NCI-H82 (cell line): ENCODE measurements around the gene FBXW2.

ENCODE experiments used
- DNase-seq: peaks from one replicate; lab custom pipeline; 2025; lab: John Stamatoyannopoulos, UW

The FBXW2 gene

DNA sequence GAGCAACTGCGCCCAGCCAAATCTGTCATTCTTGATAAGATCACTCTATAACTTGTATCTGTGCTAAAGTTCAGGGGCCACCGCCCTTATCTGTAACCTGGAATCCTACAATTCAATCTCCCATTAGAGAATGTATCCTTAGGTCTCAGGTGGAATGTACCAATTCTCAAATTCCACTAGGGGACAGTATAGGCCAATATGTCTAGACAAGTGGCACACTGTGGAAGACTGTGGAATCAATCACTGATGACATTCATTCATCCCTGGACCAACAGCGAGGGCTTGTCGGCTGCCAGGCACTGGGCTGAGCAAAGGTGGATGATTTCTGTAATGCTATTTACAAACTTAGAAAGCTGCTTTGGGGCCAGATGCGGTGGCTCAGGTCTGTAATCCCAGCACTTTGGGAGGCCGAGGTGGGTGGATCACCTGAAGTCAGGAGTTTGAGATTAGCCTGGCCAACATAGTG, 50.2 kb downstream of the FBXW2 start:
- DNase-seq: peak; percentile 80

DNA sequence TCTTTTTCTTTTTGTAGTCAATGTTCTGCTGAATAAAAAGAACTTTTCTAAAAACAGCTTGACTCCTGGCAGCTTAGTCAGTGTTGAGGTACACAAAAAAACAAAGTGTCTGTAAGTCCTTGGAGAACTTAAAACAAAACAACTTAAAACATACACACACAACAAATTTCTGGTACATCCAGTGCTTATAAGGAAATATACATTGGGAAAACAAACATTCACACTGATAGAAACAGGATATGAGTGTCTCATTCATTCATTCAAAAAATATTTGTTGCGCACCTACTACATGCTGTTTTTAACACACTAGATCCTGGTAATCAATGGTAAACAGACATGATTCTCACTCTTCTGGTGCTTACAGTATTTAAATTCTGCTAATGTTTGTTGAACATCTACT, 51.5 kb downstream of the FBXW2 start:
- no peak for DNase-seq

DNA sequence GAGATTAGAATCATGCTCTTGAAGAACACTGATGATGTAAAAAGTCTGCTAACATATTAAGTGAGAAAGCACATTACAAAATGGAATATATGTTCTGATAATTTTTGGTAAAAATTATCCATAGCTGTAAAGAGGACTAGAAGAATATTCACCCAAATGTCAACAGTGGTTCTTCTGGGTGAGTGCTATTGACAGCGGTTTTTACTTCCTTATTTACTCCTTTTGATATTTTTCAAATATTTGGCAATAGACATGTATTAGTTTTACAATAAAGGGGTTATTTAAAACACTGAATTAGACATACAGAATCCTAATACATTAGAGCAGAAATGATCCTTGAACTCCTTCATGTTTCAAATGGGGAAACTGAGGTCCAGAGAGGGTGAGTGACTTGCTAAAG, 52.0 kb downstream of the FBXW2 start:
- no peak for DNase-seq

DNA sequence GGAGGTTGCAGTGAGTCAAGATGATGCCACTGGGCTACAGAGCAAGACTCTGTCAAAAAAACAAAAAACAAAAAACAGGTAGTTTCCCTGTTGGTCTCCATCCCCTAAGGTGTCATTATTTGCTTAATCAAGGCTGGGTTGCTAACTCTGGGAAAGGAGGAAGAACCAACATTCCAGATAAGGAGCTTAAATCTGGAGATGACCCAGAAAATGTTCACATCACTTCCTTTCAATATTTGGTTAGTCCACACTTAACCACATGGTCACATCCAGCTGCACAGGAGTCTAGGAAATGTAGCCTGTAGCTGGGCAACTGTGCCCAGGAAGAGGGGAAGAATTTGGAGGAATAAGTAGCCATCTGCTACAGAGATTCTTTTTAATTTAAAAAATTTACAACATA, 53.1 kb downstream of the FBXW2 start:
- DNase-seq: no peak

DNA sequence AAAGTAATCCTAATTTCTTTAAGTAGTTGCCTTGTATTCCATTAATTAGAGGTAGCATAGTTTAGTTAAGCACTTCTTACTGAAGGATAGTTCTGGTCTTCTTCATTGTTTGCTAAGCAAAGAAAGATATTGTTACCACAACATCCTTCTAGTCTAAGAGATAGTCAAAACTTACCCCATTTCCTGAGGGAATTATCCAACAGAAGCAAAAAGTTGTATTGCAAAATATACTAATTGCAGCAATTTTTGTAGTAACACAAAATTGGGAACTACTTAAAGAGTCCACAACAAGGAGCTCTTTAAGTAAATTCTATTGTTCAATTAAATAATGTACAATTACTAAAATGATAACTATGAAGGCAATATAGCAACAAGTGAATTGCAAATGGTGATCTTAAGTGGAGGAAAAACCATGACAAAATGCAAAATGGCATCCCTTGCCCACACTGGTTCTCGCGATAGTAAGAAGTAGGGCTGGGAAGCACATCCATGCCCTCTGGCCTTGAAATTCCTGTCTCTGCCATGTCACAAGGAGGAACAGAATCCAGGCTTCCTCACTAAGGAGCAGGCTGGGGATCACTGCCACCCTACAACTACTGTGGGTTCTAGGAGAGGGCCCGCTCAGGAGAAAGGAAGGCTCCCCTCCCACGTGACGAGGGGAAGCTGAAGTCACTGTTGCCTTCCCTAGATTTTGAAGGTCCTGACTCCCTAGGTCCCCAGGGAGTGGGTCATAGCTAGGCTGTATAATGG, 55.6 kb downstream of the FBXW2 start:
- DNase-seq: no peak

DNA sequence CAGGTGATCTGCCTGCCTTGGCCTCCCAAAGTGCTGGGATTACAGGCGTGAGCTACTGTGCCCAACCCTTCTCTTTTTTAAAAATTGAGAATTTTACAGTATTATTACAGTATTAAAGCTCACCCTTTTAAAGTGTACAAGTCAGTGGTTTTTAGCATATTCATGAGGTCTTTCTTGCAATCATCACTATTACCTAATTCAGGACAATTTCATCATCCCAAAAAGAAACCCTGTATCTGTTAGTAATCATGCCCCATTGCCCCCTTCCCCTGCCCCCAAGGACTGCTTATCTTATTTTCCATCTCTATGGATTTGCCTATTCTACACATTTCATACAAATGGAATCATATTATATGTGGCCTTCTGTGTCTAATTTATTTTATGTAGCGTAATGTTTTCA, 56.3 kb downstream of the FBXW2 start:
- DNase-seq: no peak

DNA sequence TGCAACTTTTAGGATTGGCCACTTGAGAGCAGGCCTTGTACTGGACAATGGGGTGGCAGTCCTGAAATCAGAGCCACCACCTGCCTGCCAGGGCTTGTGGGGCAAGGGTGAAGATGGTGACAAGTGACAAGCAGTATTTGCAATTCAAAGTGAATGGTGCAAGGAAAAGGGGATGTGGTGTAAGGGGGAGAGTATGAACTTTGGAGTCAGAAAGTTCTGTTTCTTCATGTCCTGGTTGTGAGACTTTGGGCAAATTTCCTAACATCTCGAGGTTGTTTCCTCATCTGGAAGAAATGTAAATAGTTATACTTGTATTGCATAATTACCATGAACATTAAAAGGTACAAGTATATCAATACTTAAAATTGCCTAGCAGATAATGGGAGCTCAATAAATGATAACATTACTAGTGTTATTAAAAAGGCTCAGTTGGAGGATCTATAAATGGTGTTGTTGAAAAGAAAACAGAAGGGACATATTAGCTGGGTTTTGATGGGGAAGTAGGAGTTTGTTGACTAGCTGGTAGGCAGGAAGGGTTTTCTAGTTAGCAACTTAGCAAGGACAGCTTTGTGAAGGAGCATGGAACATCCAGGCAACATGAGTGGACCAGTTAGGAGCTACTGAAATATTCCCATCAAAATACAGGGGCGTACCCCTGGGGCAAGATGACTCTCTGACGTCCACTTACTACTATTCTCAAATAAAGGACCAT, 57.6 kb downstream of the FBXW2 start:
- no peak for DNase-seq

DNA sequence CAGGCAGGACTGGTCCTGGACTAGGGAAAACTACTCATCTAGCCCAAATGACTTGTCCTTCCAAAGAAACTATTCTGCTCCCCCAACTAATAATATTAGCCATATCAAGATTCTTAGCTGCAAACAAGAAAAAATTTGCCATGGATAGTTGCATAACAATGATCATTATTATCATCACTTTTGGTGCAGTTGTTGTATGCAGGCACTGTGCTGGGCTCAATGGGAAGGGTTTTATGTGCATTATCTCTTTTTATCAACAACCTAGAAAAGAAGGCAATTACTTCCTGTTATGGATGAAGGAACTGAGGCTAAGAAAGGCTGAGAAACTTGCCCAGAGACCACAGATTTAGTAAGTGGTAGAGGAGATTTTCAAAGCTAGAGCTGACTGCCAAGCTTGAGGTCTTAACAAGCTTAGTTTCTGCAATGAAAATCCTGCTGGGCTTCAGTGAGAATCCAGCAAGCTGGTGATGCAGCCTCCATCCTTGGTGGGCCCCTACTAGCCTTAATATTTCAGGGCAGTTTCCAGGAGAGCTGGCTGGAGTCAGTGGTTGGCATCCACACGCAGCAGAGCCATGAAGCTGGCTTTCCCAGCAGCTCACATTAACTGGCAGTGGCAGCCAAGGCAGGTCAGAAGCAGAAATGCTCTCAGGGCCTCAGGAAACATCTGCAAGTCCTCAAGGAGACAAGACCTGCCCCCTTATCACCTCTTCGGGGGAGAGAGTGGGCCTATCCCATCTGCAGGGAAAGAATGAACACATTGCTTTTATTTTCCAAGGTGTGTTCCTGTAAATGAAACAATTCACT, 58.4 kb downstream of the FBXW2 start:
- peak; percentile 64 for DNase-seq

DNA sequence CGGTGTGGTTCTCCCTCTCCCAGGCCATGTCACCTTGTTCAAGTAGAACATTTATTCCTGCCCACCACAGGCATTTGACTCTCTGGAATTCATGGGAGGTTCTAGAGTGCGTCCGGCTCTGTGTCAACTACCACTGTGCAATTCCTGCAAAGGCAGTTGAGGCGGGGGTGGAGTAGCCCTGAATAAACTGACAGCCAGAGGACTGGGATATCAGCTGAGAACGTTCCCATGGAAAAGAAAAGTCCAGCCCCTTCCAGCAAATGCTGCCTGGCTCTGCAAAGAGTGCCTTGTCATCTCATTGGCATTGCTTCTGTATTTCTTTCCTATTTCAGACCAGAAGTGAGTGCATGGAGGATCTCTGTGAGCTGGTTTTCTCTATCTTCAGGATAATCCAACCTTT, 60.0 kb downstream of the FBXW2 start:
- DNase-seq: no peak

DNA sequence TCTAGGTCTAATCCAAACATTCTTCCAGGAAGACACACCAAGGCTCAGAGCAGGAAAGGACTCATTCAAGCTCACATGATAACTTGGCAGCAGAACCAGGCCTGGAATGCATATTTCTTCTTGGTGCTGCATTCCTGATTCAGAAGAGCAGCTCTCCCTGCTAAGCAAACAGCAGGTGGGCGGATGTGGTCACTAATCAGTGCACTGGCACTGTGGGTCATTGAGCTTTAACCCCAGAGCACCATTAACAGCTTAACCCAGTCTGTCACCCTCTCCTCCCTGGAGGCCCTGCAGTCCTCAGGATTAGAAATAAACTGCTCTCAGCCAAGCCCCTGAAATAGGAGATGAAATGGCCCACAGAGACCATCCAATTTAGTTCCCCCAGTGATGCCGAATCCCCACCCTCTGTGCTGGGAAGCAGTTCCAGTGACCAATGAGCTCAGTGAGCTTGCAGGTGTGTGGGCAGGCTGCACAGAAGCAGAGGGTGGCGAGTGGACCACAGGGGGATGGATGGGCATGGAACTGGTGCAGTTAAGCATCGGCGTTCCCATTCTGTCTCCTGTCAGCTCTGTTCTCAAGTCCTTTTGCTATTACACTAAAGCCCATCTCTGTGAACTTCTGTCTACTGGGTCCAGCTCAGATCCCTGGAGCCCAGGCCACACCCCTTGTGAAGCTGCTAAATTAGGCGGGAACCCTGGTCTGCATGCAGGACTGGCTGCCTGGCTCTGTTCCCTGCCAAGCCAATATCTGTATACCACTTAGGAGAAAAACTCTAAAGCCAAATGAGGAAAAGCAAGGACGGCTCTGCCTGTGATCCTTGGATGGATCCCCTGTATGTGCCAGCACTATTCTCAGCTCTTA, 62.3 kb downstream of the FBXW2 start:
- peak; percentile 82 for DNase-seq

DNA sequence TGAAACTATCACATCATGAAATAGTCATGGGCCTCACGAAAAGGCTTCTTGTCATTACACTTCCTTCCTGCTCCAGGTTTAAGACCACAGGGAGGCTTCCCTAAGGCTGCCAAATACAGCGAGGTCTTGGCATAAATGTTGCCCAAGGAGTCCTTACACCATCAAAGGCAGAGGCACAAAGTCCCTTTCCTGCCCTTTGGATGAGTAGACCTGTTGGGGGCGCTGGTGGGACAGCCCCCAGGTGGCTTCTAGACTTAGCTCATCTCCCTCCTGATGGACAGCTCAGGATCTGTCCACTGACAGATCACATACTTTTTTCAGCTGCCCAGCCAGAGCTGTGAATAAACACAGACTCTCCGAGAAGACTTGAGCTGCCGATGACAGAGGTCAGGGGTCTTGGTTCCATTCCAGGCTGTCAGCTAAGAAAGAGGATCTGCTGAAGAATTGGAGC, 63.4 kb downstream of the FBXW2 start:
- DNase-seq: peak; percentile 29

DNA sequence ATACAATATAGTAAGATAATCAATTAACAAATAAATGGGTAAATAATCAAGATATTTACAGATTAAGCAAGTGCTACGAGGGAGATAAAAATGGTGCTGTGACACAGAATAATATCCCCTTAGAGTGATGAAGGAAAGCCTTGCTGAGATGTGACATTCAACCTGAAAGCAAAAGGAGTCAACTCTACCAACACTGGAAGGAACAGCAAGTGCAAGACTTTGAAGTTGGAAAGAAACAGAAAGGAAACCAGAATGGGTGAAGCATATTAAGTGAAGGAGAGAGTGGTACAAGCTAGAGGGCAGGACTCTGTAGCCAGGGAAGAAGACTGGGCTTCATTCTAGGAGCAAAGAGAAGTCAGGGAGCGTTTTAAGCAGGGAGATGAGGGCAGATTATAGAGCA, 66.7 kb downstream of the FBXW2 start:
- DNase-seq: no peak

DNA sequence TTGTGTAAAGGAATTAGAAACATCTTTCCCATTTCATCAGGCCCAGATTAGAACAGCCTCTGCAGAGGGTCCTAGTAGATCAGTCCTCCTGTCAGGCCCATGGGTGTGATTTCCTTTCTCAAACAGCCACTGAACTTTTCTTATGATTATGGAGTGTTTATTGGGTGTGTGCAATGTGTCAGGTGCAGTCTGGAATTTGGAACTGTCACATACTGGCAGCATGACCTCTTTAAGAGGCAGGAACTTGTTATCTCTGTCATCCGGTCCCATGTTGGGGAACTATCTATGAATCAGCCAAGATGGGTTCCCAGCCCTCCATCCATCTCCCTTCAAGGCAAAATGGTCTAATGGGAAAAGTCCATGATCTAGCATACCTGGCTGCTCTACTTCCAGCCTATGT, 67.3 kb downstream of the FBXW2 start:
- DNase-seq: no peak

DNA sequence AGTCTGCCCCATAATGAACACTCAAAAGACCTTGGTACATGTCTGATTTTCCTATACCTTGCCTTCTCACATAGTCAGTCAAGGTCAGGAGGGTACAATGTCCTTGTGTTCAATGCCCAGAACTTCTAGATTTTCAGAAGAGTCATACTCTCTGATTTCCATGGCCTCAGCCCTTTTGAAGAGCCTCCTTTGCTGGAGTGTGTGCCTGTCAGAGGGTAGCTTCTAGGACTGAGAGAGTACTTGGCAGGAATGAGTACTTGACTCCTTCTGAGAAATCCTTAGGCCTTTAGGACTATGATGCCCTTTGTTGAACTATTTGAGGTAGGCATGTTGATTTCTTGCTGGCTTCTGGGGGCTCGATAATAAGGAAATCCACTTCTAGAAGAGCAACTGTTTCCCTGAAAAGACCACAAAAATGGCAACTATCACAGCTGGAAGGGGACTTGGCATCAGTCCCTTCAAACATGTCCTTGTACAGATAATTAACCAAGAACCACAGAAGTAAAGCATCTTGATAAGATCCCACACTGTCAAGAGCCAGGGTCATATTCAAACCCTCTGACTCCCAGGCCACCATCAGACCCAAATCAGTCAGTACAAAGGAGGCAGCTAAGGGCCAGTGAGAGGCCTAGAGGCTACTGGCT, 68.3 kb downstream of the FBXW2 start:
- DNase-seq: no peak

DNA sequence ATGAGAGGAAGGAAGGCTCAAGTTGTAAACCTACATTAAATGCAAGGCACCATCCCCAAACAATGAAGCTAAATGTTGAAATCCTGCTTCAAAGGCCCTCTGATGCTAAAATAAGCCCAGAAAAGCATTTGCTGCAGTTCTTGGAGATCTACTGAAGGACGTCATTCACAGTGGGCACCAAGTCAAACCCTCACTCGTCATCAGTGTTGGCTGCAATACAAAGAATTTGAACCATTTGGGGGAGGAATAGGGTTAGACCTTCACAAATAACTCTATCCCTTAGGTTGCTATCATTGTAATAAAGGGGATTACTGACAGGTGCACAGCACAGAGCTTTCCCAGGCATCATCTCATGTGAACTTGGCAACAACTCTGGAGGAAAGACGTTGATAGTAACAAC, 69.7 kb downstream of the FBXW2 start:
- no peak for DNase-seq

DNA sequence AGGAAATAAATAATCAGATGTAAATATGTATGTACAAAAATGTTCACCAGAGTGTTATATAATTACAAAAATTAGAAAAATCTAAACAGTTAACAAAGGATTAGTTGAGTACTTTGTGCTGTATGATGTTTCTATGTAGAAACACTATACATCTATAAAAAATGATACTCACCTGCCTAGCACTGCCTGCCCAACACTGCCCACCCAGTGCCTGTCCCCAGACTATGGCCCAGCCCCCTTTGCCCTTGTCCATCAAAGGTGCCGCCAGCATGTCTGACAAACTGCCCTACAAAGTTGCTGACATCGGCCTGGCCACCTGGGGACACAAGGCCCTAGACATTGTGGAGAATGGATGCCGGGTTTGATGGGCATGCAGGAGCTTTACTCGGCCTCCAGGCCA, 72.8 kb downstream of the FBXW2 start:
- no peak for DNase-seq

DNA sequence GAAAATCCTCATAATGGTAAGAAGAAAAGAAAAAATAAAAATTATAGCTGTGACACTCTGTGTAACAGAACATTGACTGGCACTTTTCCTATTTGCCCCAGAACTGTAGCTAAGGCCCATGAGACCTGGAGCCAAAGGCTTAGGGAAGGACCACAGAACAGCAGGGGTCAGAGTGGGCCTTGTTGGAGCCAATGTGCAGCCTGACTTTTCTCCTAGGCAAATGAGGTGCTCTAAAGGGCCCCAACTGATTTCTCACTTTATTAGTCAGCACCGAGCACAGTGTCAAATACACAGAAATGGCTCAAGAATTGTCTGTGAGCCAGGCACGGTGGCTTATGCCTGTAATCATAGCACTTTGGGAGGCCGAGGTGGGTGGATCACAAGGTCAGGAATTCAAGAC, 74.9 kb downstream of the FBXW2 start:
- no peak for DNase-seq

DNA sequence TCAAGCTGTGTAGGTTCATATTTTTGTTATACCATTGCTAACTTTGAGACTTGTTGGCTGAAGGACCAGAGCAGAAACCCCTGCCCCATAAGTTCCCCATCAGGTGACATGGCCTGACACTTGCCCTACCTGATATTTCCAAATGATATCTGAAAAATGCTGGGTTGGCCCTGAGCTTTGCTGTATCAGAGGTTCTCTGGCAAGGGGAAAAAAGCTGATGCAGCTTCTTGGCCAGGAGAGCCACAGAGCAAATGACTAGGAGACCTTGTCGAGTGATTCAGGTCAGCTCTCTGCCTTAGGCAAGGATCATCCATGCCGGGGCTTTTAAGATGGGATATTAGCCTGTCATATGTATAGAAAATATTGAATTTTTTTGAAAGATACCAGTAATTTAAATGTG, 76.0 kb downstream of the FBXW2 start:
- no peak for DNase-seq

DNA sequence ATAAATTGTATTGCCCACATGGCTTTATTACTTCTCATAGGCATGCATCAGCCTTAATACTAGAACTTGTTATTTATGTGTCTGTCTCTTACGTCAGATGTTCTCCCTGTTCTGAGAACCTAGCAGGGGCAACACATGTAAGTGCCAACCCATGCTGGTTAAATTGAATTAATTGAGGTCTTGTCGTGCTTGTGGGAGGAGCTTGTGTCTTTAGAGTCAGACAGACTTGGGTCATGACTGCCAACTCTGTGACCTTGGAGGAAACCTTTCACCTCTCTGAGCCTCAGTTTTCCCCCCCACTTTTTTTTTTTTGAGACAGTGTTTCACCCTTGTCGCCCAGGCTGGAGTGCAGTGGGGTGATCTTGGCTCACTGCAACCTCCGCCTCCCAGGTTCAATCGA, 76.7 kb downstream of the FBXW2 start:
- DNase-seq: peak; percentile 65

DNA sequence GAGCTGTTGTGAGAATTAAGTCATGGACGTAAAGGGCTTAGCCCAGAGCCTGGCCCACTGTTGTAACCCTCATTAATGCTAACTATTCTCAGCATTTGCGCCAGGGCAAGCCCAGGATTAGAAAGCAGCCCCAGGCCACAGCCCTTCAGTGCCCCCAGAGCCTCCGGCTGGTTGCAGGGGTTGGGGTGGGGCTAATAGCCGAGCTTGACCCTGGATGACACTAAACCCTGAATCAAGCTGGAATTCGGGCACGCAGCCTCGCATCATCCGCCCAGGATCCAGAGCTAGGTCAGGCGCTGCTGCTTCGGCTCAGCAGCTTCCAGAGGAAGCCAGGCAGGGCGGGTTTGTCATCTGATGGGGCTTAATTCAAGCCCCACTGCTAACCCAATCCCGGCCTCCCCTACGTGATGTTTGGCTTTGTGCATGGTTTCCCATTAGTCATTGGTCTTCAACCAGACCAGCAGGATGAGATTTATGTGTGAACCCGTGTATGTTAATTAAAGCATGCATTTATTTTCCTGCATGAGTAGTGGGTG, 77.8 kb downstream of the FBXW2 start:
- DNase-seq: peak; percentile 95

DNA sequence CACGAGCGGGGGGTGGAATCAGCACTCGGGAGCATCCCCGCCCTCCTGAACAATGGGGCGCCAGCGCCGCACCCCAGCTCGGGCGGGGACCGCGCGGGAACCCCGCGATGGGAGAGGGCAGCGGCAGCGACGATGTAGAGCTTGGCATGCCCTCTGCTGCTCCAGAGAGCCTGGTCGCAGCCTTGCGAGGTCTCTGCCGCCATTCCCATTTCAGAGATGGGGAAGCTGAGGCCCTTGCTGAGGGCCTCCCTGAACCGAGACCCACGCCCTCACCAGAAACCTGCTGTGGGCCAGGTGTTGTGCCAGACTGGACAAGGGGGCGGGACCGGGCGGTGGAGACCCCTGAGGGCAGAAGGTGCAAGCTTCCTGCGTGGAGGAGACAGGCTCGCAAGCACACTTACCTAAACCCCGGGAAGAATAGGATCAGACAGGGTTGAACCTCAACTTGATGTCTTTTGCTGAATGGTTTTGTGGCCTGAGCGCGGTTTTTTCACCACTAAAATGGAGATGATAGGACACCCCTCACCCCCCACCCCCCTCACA, 78.3 kb downstream of the FBXW2 start:
- DNase-seq: no peak
